G401 (cell line): ENCODE measurements around the gene TCF7L2. TPM values are rescaled to one million over a fixed set of nuclear protein-coding genes. Genes with fewer than 3 reads are reported as not detected.

ENCODE experiments used
- DNase-seq: peaks from one replicate; pipeline ENCODE4 v3.0.0-alpha.2; 2015; ENCODE audit warnings: low spot score
- in situ Hi-C: cut with HindIII; loops from 2 replicates; pipeline ENCODE4 v1.10.0; 2016; ENCODE audit warnings: low sequenced_read_pairs, mixed read lengths
- total RNA-seq: library from RNA; depleted of rRNA; stranded (reverse); fragments of >200 nt; shearing (Covaris generic); gene quantifications from 2 replicates; pipeline ENCODE4 v1.2.3, GENCODE V29; 2014

The TCF7L2 gene
- total RNA-seq, 1 experiment from 2014 or later: 0.88 TPM

GRCh38 chr10:112959207-112959838 is 9.3 kb downstream of the TCF7L2 start:
- DNase-seq: no peak
- in situ Hi-C loops: no loop called here

- DNase-seq: no peak
- in situ Hi-C loops: no loop called here
Observed at GRCh38 chr10:112960151-112960681, 10.2 kb downstream of the TCF7L2 start.

GRCh38 chr10:112961609-112962008 is 11.6 kb downstream of the TCF7L2 start:
- DNase-seq: no peak
- in situ Hi-C loops: no loop called here

- DNase-seq: no peak
- in situ Hi-C loops: no loop called here
Observed at GRCh38 chr10:112962343-112962742, 12.3 kb downstream of the TCF7L2 start.

GRCh38 chr10:112963835-112964234 is 13.8 kb downstream of the TCF7L2 start:
- no peak for DNase-seq
- in situ Hi-C loops: no loop called here

GRCh38 chr10:112964482-112964881 is 14.4 kb downstream of the TCF7L2 start:
- no peak for DNase-seq
- in situ Hi-C loops: no loop called here

- in situ Hi-C loops: no loop called here
- no peak for DNase-seq
Observed at GRCh38 chr10:112966194-112966855, 16.3 kb downstream of the TCF7L2 start.

- in situ Hi-C loops: no loop called here
- DNase-seq: no peak
Observed at GRCh38 chr10:112967200-112967599, 17.2 kb downstream of the TCF7L2 start.

- in situ Hi-C loops: no loop called here
- no peak for DNase-seq
Observed at GRCh38 chr10:112969131-112969530, 19.1 kb downstream of the TCF7L2 start.

GRCh38 chr10:112969542-112969941 is 19.5 kb downstream of the TCF7L2 start:
- in situ Hi-C loops: no loop called here
- DNase-seq: no peak

- in situ Hi-C loops: no loop called here
- DNase-seq: no peak
Observed at GRCh38 chr10:112970021-112970420, 20.0 kb downstream of the TCF7L2 start.

- DNase-seq: no peak
- in situ Hi-C loops: no loop called here
Observed at GRCh38 chr10:112972606-112973005, 22.6 kb downstream of the TCF7L2 start.

GRCh38 chr10:112973046-112973445 is 23.0 kb downstream of the TCF7L2 start:
- in situ Hi-C loops: no loop called here
- DNase-seq: no peak

GRCh38 chr10:112973805-112974204 is 23.8 kb downstream of the TCF7L2 start:
- in situ Hi-C loops: no loop called here
- no peak for DNase-seq

GRCh38 chr10:112977426-112977898 is 27.4 kb downstream of the TCF7L2 start:
- in situ Hi-C loops: no loop called here
- no peak for DNase-seq

- in situ Hi-C loops: no loop called here
- DNase-seq: no peak
Observed at GRCh38 chr10:112979927-112980326, 29.9 kb downstream of the TCF7L2 start.

- in situ Hi-C loops: no loop called here
- DNase-seq: no peak
Observed at GRCh38 chr10:112980937-112981336, 30.9 kb downstream of the TCF7L2 start.

GRCh38 chr10:112981553-112981952 is 31.5 kb downstream of the TCF7L2 start:
- in situ Hi-C loops: no loop called here
- DNase-seq: no peak

GRCh38 chr10:112983444-112984056 is 33.5 kb downstream of the TCF7L2 start:
- in situ Hi-C loops: no loop called here
- DNase-seq: no peak

- in situ Hi-C loops: no loop called here
- no peak for DNase-seq
Observed at GRCh38 chr10:112984756-112985155, 34.7 kb downstream of the TCF7L2 start.
